T-helper 1 cell treated with Interleukin-12 subunit alpha and Interleukin-12 subunit beta and Interleukin-4 antibody, amounts not matched to agents 30 ng/mL and 1 ng/mL, for 36 hours (primary cell): ENCODE results near the gene PAPOLB. TPM values are rescaled to one million over a fixed set of nuclear protein-coding genes. Genes with fewer than 3 reads are reported as not detected.

ENCODE experiments used
- total RNA-seq: library from RNA; stranded (reverse); gene quantifications from 2 replicates; pipeline ENCODE4 v1.2.3, GENCODE V29; 2022

The PAPOLB gene
- total RNA-seq, 1 donor from 2014 or later: not detected

Other genes with a start within 250 kb of the PAPOLB start
- 38.3 and 39.5 TPM in 2 replicates for gene FOXK1, start 179.7 kb downstream of the PAPOLB start, total RNA-seq
- gene AP5Z1, start 86.4 kb downstream of the PAPOLB start, total RNA-seq: 82.3 and 86.1 TPM in 2 replicates
- 0.15 TPM in 1 of 2 replicates, not detected in the other for gene RADIL, start 21.7 kb upstream of the PAPOLB start, total RNA-seq
- gene MMD2, start 97.2 kb upstream of the PAPOLB start, total RNA-seq: not detected in 2 replicates
- gene RBAK, start 183.8 kb upstream of the PAPOLB start, total RNA-seq: 14.3 and 14.4 TPM in 2 replicates